Islet of Langerhans (tissue), 1 donor: Measurements from ENCODE around the gene IL37.

Source experiments
- FAIRE-seq: peaks from one replicate; lab custom pipeline; 2011; peaks lifted over from hg19 to GRCh38; lab: Jason Lieb, UNC

Gene IL37

GRCh38 chr2:112960230-112960825, 49.4 kb downstream of the IL37 start:
- FAIRE-seq, result no peak

- no peak for FAIRE-seq
Measured at GRCh38 chr2:112962308-112963175, 51.6 kb downstream of the IL37 start.

GRCh38 chr2:112967023-112967422, 56.1 kb downstream of the IL37 start:
- no peak for FAIRE-seq
